ENCODE results near the gene SULT4A1.
"Not testable (repeated sequence)": the region's sequence is repeated elsewhere in the genome, so short reads cannot be mapped to it uniquely, and the experiment has no call there.

SULT4A1 gene, protein sequence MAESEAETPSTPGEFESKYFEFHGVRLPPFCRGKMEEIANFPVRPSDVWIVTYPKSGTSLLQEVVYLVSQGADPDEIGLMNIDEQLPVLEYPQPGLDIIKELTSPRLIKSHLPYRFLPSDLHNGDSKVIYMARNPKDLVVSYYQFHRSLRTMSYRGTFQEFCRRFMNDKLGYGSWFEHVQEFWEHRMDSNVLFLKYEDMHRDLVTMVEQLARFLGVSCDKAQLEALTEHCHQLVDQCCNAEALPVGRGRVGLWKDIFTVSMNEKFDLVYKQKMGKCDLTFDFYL

DNA sequence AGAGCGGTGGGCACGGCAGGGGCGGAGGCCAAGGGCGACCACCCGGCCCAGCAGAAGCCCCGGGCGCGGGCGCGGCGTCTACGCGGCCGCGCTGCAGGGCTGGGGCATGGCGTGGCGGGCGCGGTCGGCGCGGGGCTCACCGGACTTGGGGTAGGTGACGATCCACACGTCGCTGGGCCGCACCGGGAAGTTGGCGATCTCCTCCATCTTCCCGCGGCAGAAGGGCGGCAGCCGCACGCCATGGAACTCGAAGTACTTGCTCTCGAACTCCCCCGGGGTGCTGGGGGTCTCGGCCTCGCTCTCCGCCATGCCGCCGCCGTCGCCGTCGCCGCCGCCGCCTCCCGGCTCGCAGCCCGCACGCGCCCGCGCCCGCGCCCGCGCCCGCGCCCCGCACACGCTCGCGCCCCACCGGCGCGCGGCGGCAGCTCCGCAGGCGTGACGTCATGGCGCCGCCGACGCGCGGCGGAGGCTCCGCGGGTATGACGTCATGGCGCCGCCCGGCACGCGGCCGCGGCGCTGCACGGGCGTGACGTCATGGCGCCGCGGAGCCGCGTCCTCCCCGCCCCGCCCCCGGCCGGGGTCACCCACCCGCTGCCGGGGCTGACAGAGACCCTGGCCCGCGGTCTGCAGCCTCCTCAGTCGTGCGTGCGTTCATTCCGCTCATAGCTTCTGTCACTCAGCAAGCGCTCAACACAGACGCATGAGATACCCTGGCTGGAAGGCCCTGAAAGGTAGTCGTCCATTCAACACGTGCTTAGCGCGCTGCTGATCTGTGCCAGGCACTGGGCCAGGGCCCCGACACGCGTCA is at the start of gene SULT4A1:
TSS of gene SULT4A1 (minus strand) at position 440 of the 808 bp plus-strand sequence. CDS start at position 309, 131 bp downstream.
- no peak for DNase-seq (ENCODE audit: low read depth in 2 of 2)

GRCh38 chr22:43911351-43911750 is 49.0 kb upstream of the SULT4A1 start:
- DNase-seq (ENCODE audit: low read depth in 2 of 2) = no peak

GRCh38 chr22:43910178-43910695 is 47.9 kb upstream of the SULT4A1 start:
- DNase-seq (ENCODE audit: low read depth in 2 of 2) = no peak

GRCh38 chr22:43909708-43910107 is 47.4 kb upstream of the SULT4A1 start:
- DNase-seq (ENCODE audit: low read depth in 2 of 2) = no peak

- no peak for DNase-seq (ENCODE audit: low read depth in 2 of 2)
These were observed 43.4 kb upstream of the SULT4A1 start for GRCh38 chr22:43905681-43906080.

DNA sequence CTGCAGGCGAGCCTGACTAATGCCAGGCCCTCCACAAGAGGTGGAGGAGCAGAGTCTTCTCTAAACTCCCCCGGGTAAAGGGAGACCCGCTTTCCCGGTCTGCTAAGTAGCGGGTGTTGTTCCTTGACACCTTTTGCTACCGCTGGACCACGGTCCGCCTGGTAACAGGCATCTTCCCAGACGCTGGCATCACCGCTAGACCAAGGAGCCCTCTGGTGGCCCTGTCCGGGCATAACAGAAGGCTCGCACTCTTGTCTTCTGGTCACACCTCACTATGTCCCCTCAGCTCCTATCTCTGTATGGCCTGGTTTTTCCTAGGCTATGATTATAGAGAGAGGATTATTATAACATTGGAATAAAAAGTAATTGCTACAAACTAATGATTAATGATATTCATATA is 42.1 kb upstream of the SULT4A1 start:
- not testable (repeated sequence) for DNase-seq (ENCODE audit: low read depth in 2 of 2)

DNA sequence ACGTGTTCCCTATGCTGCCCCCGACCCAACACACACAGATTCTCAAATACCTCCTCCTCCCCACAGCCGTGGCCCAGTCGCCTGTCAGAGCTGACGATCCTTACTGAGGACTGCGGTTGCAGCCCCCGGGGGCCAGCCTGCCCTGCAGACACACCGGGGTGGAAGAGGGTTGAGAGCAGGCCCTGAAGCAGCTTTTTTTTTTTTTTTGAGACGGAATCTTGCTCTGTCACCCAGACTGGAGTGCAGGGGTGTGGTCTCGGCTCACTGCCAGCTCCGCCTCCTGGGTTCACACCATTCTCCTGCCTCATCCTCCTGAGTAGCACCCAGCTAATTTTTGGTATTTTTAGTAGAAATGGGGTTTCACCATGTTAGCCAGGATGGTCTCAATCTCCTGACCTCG is 40.7 kb upstream of the SULT4A1 start:
- not testable (repeated sequence) for DNase-seq (ENCODE audit: low read depth in 2 of 2)

GRCh38 chr22:43901976-43902643 is 39.8 kb upstream of the SULT4A1 start:
- no peak for DNase-seq (ENCODE audit: low read depth in 2 of 2)

DNA sequence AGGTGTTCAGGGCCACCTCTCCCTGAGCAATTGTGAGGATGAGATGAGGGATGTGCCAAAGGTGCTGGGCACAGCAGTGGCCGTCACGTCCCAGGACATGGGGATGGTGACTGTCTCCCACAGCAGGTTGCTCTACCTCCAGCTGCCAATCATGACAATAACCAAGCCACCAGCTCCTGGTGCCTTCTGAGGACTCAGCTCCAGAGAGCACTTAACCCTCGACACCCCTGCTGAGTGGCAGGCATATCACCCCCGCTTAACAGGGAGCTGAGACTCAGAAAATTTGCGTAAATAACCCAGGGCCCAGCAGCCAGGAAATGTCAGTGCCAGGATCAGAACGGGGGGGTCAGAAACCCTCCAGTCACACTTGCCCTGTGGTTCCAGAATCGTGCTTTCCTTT is 37.9 kb upstream of the SULT4A1 start:
- no peak for DNase-seq (ENCODE audit: low read depth in 2 of 2)

- peak; percentile 13 to 15 for DNase-seq (ENCODE audit: low read depth in 2 of 2)
These were observed 35.5 kb upstream of the SULT4A1 start for GRCh38 chr22:43897751-43898261.

DNA sequence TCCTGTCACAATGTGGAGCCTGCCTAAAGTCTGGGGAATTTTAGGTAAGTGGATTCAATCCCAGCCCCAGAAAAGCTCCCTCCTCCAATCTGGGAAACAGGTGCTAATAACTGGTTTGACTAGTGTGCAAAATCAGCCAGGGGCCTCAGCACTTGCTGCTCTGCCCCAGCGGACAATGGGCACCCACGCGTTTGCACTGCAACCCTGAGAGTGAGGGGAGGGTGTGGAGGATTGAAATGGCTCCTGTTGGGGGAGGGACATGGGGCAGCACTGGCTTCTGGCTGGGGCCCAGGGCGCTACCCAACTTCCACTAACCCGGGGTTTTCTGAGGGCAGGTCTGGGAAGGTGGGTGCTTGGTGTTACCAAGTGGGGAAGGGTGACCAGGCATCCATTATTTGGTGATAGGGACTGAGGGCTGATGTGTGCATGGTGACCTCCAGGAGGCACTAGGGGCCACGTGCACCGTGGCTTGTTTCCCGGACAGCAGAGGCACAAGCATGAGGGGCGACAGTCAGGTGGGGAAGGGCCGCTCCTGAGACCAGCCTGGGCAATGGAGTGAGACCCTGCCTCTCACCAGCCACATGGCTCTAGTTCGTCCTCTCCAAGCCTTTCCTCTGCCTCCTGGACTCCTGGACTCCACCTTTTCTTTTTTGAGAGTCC is 33.8 kb upstream of the SULT4A1 start:
- no peak for DNase-seq (ENCODE audit: low read depth in 2 of 2)

DNA sequence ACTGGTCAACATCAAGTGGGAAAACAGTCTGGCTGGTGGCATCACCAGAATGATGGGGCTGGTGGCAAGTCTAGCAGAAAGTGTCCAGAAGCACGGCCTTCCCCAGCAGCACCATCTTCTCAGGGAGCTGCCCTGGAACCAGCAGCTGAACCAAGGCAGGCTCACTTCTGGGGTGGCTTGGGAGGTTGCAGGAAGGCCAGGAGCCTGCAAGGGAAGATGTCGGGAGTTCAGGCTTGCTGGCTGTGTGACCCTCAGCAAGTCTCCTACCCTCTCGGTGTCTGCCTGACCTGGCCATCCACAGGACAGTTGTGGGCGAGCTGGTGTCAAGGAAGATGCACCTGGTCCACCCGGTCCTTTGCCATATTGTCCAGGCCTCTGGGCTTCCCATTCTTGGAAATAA is 31.8 kb upstream of the SULT4A1 start:
- DNase-seq (ENCODE audit: low read depth in 2 of 2) = no peak

DNA sequence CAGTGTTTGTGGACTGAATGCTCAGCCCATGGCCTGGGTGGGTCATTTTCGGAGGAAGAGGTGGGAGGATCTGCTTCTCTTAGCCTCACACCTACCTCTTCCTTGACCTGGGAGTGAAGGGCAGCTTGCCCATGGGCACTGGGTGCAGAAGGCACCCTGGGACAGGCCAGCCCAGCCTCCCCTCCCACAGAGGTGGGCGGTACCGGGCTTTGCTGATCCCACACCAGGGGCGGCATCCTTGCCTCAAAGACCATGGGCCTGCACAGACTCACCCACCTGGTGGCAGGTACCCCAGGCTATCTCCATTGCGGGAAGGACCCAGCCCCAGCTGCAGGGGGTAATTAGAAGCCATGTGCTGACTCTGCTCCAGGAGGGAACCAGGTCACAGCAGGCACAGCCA is 31.0 kb upstream of the SULT4A1 start:
- no peak for DNase-seq (ENCODE audit: low read depth in 2 of 2)

DNA sequence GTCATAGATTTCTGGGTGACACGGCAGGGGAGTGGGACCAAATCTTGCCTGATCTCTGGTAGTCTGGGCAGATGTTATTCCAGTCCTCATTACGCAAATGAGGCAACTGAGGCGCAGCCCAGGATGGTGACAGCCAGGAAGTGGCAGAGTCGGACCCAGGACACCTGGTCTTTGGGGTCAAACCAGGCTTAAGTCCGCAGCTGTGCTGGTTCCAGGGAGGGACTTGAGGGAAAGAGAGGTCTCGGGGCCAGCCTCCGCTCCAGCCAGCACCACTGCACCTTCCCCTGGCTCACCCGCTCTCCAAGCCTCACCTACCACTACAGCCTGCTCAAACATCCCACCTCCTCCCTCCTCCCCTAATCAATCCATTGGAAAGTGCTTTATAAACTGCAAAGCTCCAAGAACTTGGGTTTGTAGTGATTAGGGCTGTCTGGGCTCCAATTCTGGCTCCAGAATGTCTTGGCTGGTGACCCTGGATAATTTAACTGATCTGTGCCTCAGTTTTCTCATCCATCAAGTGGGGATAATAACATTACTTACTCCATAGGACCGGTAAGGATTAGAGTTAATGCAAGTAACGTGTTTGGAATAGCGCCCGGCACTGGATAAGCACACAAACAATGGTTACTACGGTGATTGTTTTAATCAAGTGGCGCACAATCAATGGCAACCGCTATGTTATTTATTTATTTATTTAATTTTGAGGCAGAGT is 30.0 kb upstream of the SULT4A1 start:
- no peak for DNase-seq (ENCODE audit: low read depth in 2 of 2)

GRCh38 chr22:43891360-43892182 is 29.3 kb upstream of the SULT4A1 start, which contains the start of gene PNPLA5:
Gene PNPLA5, minus strand, starts transcription at chr22:43892013. Its CDS starts 133 bp downstream, at chr22:43891880.
- DNase-seq (ENCODE audit: low read depth in 2 of 2) = peak in 1 of 2 donors; percentile 35

GRCh38 chr22:43890901-43891331 is 28.6 kb upstream of the SULT4A1 start:
- DNase-seq (ENCODE audit: low read depth in 2 of 2) = no peak

GRCh38 chr22:43889860-43890253 is 27.5 kb upstream of the SULT4A1 start:
- no peak for DNase-seq (ENCODE audit: low read depth in 2 of 2)

GRCh38 chr22:43889201-43889859 is 27.0 kb upstream of the SULT4A1 start:
- DNase-seq (ENCODE audit: low read depth in 2 of 2) = no peak

GRCh38 chr22:43888740-43889139 is 26.4 kb upstream of the SULT4A1 start:
- DNase-seq (ENCODE audit: low read depth in 2 of 2) = no peak

All from stimulated activated CD4-positive, alpha-beta T cell treated with anti-CD3 and anti-CD28 coated beads, Interleukin-15, amount 100 ng/mL, for 48 hours (primary cell).